Endothelial cell (in vitro differentiated cells): Measurements from ENCODE around the gene NFIB. TPM values are rescaled to one million over a fixed set of nuclear protein-coding genes. Genes with fewer than 3 reads are reported as not detected.

ENCODE experiments used
- DNase-seq: peaks from one replicate; pipeline ENCODE4 v3.0.0; 2021; ENCODE audit warnings: low spot score
- H3K27ac Mint-ChIP-seq: one replicate; pipeline ENCODE4 v1.8.0; 2021; ENCODE audit warnings: mixed read lengths, inconsistent platforms; ENCODE audit not compliant: unreplicated experiment
- H3K27me3 Mint-ChIP-seq: one replicate; pipeline ENCODE4 v1.8.0; 2021; ENCODE audit warnings: mild to moderate bottlenecking, moderate library complexity, mixed read lengths, inconsistent platforms; ENCODE audit not compliant: unreplicated experiment
- H3K36me3 Mint-ChIP-seq: one replicate; pipeline ENCODE4 v1.8.0; 2021; ENCODE audit warnings: mild to moderate bottlenecking, low read depth, mixed read lengths, inconsistent platforms; ENCODE audit not compliant: unreplicated experiment
- H3K4me1 Mint-ChIP-seq: one replicate; pipeline ENCODE4 v1.8.0; 2021; ENCODE audit warnings: mild to moderate bottlenecking, mixed read lengths, inconsistent platforms; ENCODE audit not compliant: unreplicated experiment
- H3K4me3 Mint-ChIP-seq: one replicate; pipeline ENCODE4 v1.8.0; 2021; ENCODE audit warnings: mild to moderate bottlenecking, mixed read lengths, inconsistent platforms; ENCODE audit not compliant: unreplicated experiment
- H3K9me3 Mint-ChIP-seq: one replicate; pipeline ENCODE4 v1.8.0; 2021; ENCODE audit warnings: mixed read lengths, inconsistent platforms; ENCODE audit not compliant: unreplicated experiment
- CTCF ChIP-seq: fragments of 200-600 bp; sonication (generic); IDR thresholded peaks from one replicate; pipeline ENCODE4 v1.5.0; 2021; ENCODE audit warnings: antibody characterized with exemption; ENCODE audit not compliant: unreplicated experiment
- total RNA-seq: library from RNA; stranded (reverse); fragmentation: NEBNext Ultra II Directional; extraction: Animal tissue kit (Norgen Biotek cat#: 25700); gene quantifications from one replicate; pipeline ENCODE4 v1.2.1, GENCODE V29; 2021; ENCODE audit not compliant: unreplicated experiment

The NFIB gene
- total RNA-seq, 1 donor from 2014 or later: 120 TPM

DNA sequence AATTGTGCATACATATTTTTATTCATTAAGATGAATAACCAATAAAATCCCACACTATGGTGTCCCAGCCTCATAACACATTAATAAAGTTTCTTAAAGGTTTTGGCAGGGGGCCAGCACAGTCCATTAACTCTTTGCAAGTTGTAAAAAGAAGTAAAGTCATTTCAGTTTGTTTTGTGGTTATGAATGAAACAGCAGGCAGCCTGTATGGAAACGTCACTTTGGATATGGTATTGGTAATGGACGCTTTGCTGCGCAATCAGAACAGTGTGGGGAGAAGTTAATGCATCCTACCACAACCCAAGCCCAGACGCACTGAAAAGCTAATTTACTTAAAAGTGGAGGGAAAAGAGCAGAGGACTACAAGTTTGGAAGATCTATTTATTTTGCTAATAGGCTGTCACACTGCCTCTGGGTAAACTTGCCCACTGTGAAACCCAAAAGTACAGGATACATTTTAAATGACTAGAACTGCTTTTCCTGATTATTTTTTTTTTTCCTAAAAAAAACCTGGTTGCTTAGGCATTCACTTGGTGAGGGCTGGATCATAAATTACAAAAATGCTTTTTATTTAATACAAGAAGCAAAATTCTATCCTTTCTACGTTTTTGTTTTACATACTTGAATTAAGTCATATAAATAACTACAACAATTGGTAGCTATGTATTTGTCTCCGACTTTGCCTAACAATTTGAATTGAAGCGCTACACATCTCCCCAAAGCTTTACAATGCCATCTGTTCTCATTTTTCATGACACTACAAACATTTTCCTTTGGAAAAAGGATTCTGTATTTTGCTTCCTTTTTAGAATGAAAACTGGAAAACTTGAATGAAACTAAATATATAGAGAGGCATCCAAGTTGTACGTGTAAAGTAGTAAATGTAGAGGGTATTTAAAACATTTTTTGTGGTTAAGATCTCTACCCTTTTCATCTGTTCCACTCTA lies 104.3 kb downstream of the NFIB start:
- no peak for DNase-seq
- no peak for TF ChIP-seq CTCF
- Mint-ChIP-seq H3K27me3 (peaks cover 6% of the 10 kb centered on the region), H3K27ac (peak overlapping the region; percentile 45), H3K4me1 (peaks cover 36% of the 10 kb centered on the region), H3K9me3 (no peaks in the 10 kb centered on the region), H3K4me3 (no peak overlapping the region), H3K36me3 (peaks cover 17% of the 10 kb centered on the region)

- peak overlapping the region; percentile 68 for H3K27ac Mint-ChIP-seq
- H3K9me3 Mint-ChIP-seq: no peaks in the 10 kb centered on the region
- no peak for TF ChIP-seq CTCF
- no peak for DNase-seq
- H3K27me3 Mint-ChIP-seq: peaks cover 4% of the 10 kb centered on the region
- peaks cover 34% of the 10 kb centered on the region for H3K4me1 Mint-ChIP-seq
- H3K36me3 Mint-ChIP-seq: peaks cover 19% of the 10 kb centered on the region
- H3K4me3 Mint-ChIP-seq: no peak overlapping the region
These were observed 106.5 kb downstream of the NFIB start for GRCh38 chr9:14207352-14207995.

DNA sequence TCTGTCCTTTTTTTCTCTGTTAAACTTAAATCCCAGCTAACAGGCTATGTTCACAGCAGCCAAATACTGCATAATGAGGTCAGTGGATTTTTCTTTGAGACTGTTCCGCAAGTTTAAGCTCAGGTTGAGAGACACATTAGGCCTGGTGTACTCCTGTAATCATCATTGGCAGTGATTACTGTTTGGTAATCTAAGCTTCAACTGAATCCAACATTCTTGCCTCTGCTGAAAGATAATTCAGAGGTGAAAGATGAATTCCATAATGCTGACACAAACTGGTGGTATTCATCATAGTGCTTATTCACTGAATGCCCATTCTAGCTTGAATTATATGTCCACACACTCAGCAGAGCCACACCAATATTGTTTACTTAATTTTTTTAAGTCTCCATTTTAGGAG lies 108.5 kb downstream of the NFIB start:
- TF ChIP-seq CTCF: no peak
- DNase-seq: no peak
- Mint-ChIP-seq H3K4me1 (peaks cover 31% of the 10 kb centered on the region), H3K27me3 (peaks cover 3% of the 10 kb centered on the region), H3K36me3 (peaks cover 24% of the 10 kb centered on the region), H3K4me3 (no peak overlapping the region), H3K27ac (no peak overlapping the region), H3K9me3 (no peaks in the 10 kb centered on the region)

- Mint-ChIP-seq H3K27me3 (peaks cover 7% of the 10 kb centered on the region), H3K27ac (no peak overlapping the region), H3K4me3 (peak overlapping the region; percentile 4), H3K9me3 (no peaks in the 10 kb centered on the region), H3K36me3 (peaks cover 24% of the 10 kb centered on the region), H3K4me1 (peaks cover 39% of the 10 kb centered on the region)
- DNase-seq: no peak
- no peak for TF ChIP-seq CTCF
These were observed 110.4 kb downstream of the NFIB start for GRCh38 chr9:14203356-14204056.
